HepG2 (cell line): ENCODE measurements around the gene HBG1. TPM values are rescaled to one million over a fixed set of nuclear protein-coding genes. Genes with fewer than 3 reads are reported as not detected.

Source experiments
- ATAC-seq: fragments of 200-7000 bp; cut with Tn5 transposase; 3 replicates; pipeline ENCODE4 v1.9.1; 2020; ENCODE audit warnings: mild to moderate bottlenecking, moderate library complexity
- BruUV-seq: library from RNA; stranded (reverse); fragments of 400-500 nt; replicated peaks from 2 replicates; lab custom pipeline; 2021; lab: Mats Ljungman, UMichigan
- CTCF ChIA-PET: fragments of 300-600 bp; formaldehyde crosslinking; extraction: SDS; loops from one replicate; lab custom pipeline; 2021; ENCODE audit warnings: low total read pairs, inconsistent platforms, low intra/inter-chr PET ratio; lab: Yijun Ruan, JAX
- POLR2A ChIA-PET: fragments of 350-600 bp; sonication (Branson Sonifier 250); formaldehyde crosslinking; loops from one replicate; lab custom pipeline; 2020; ENCODE audit warnings: antibody characterized with exemption, inconsistent platforms; lab: Yijun Ruan, JAX
- DNase-seq: peaks from one replicate; pipeline ENCODE4 v3.0.0-alpha.2; 2015; ENCODE audit warnings: low spot score
- FAIRE-seq: peaks from 3 replicates; lab custom pipeline; 2011; peaks lifted over from hg19 to GRCh38; lab: Jason Lieb, UNC
- H2AFZ ChIP-seq: one replicate; pipeline ENCODE4 v1.6.1; 2011; ENCODE audit warnings: low read length, inconsistent platforms
- H3K27ac ChIP-seq: fragments of 300-600 bp; 3 replicates; pipeline ENCODE4 v1.8.0; 2011; ENCODE audit warnings: mixed run types, mild to moderate bottlenecking, mixed read lengths, low read length, inconsistent platforms; ENCODE audit not compliant: insufficient read depth; ENCODE audit errors: extremely low read length
- H3K27me3 ChIP-seq, 2 experiments: fragments of 200-600 bp in 1 of 2; 2 replicates in 1 of 2; 3 replicates in 1 of 2; pipeline versions ENCODE4 v1.6.0 to v1.8.0; 2011; ENCODE audit warnings: low read length in 2 of 2, mild to moderate bottlenecking in 2 of 2, moderate library complexity in 2 of 2, inconsistent platforms in 1 of 2; ENCODE audit not compliant: insufficient read depth in 2 of 2, control insufficient read depth in 1 of 2
- H3K36me3 ChIP-seq, 2 experiments: fragments of 200-600 bp in 1 of 2; replicated peaks in 1 of 2; 2 replicates in 1 of 2; 3 replicates in 1 of 2; pipeline versions ENCODE4 v1.5.1 to v1.8.0; 2011; ENCODE audit warnings: low read length in 2 of 2, inconsistent platforms in 1 of 2; ENCODE audit not compliant: insufficient read depth in 2 of 2, control insufficient read depth in 1 of 2
- H3K4me1 ChIP-seq: 2 replicates; pipeline ENCODE4 v1.5.1; 2012; ENCODE audit warnings: low read length, inconsistent platforms; ENCODE audit not compliant: insufficient read depth
- H3K4me2 ChIP-seq: 2 replicates; pipeline ENCODE4 v1.6.0; 2011; ENCODE audit warnings: low read depth, low read length, inconsistent platforms
- H3K4me3 ChIP-seq, 3 experiments: fragments of 200-600 bp in 1 of 3; sonication (generic), shearing (Covaris generic) in 1 of 3; replicated peaks in 1 of 3; 2 replicates each; pipeline ENCODE4 v1.5.1; 2011 to 2016; ENCODE audit warnings: low read length in 3 of 3, inconsistent platforms in 2 of 3, low read depth in 2 of 3, mild to moderate bottlenecking in 2 of 3, control low read depth in 1 of 3, mixed read lengths in 1 of 3; ENCODE audit not compliant: insufficient read depth in 1 of 3
- H3K79me2 ChIP-seq: one replicate; pipeline ENCODE4 v1.6.1; 2011; ENCODE audit warnings: low read length, inconsistent platforms; ENCODE audit not compliant: insufficient read depth
- H3K9ac ChIP-seq: 2 replicates; pipeline ENCODE4 v1.6.0; 2011; ENCODE audit warnings: mild to moderate bottlenecking, low read depth, low read length, inconsistent platforms; ENCODE audit not compliant: insufficient read depth
- H3K9me3 ChIP-seq: 2 replicates; pipeline ENCODE4 v1.5.1; 2012; ENCODE audit warnings: mild to moderate bottlenecking, low read length
- H4K20me1 ChIP-seq: 2 replicates; pipeline ENCODE4 v1.6.0; 2011; ENCODE audit warnings: inconsistent platforms, mild to moderate bottlenecking, low read length, moderate library complexity; ENCODE audit not compliant: insufficient read depth
- CBX1 ChIP-seq: IDR thresholded peaks from one replicate; pipeline ENCODE4 v1.6.1; 2016; ENCODE audit warnings: antibody characterized with exemption, low read depth
- KAT8 ChIP-seq: IDR thresholded peaks from 2 replicates; pipeline ENCODE4 v1.6.1; 2016; ENCODE audit warnings: missing genetic modification reagents, missing compliant biosample characterization
- LRRFIP1 ChIP-seq: sonication (generic); formaldehyde crosslinking; conservative IDR thresholded peaks from 2 replicates; pipeline ENCODE4 v1.4.0; 2020; ENCODE audit warnings: missing genetic modification reagents
- MZF1 ChIP-seq: sonication (generic); formaldehyde crosslinking; IDR thresholded peaks from 2 replicates; pipeline ENCODE4 v1.8.1; 2023; ENCODE audit warnings: mild to moderate bottlenecking, missing genetic modification reagents, borderline replicate concordance
- REXO4 ChIP-seq: sonication (generic); formaldehyde crosslinking; IDR thresholded peaks from 2 replicates; pipeline ENCODE4 v1.8.0; 2022; ENCODE audit warnings: missing genetic modification reagents, mild to moderate bottlenecking, borderline replicate concordance
- TCF7L2 ChIP-seq: IDR thresholded peaks from 2 replicates; pipeline ENCODE4 v1.6.1; 2011; ENCODE audit warnings: mild to moderate bottlenecking, low read depth, low read length, moderate library complexity
- ZNF253 ChIP-seq: sonication (generic); formaldehyde crosslinking; IDR thresholded peaks from 2 replicates; pipeline ENCODE4 v1.8.0; 2022; ENCODE audit warnings: mild to moderate bottlenecking, missing genetic modification reagents, borderline replicate concordance
- ZNF546 ChIP-seq: sonication (generic); formaldehyde crosslinking; conservative IDR thresholded peaks from 2 replicates; pipeline ENCODE4 v1.8.1; 2023; ENCODE audit warnings: mild to moderate bottlenecking, missing genetic modification reagents
- ZNF678 ChIP-seq: sonication (generic); formaldehyde crosslinking; IDR thresholded peaks from 2 replicates; pipeline ENCODE4 v1.4.0; 2020; ENCODE audit warnings: mild to moderate bottlenecking, missing genetic modification reagents
- ZNF773 ChIP-seq: sonication (generic); formaldehyde crosslinking; IDR thresholded peaks from 2 replicates; pipeline ENCODE4 v1.4.0; 2020; ENCODE audit warnings: missing genetic modification reagents, borderline replicate concordance
- WGBS: methylation state at CpG from one replicate; pipeline ENCODE4 v1.1.6; 2017; ENCODE audit warnings: low lambda C conversion rate; 5-methylcytosine and 5-hydroxymethylcytosine counted together
- in situ Hi-C: cut with HindIII; loops from 2 replicates; pipeline ENCODE4 v1.10.0; 2017; ENCODE audit warnings: low pct_unique_long_range_greater_than_20kb; ENCODE audit not compliant: extremely low pct_ligation_motif_present
- intact Hi-C: fragments of 100-400 bp; cut with micrococcal nuclease; formaldehyde crosslinking; loops from one replicate; pipeline ENCODE4 v1.10.0; 2022; ENCODE audit not compliant: unreplicated experiment
- polyA plus RNA-seq, 8 experiments: library from polyadenylated mRNA; depleted of rRNA in 3 of 8; stranded (reverse) in 7 of 8; unstranded in 1 of 8; fragments of >200 nt; fragmentation: Illumina TruSeq in 4 of 8; extraction: Trizol in 4 of 8; gene quantifications; 2 replicates each; pipeline versions ENCODE4 v1.2.1 to v1.2.3, GENCODE V29; 2011 to 2016; ENCODE audit warnings: low read depth in 4 of 8, missing spikeins in 1 of 8, mixed read lengths in 1 of 8; ENCODE audit not compliant: insufficient read depth in 1 of 8
- total RNA-seq, 5 experiments: library from RNA; depleted of rRNA; stranded (reverse); fragments of >200 nt; fragmentation: Illumina TruSeq; extraction: Trizol; gene quantifications; 2 replicates each; pipeline ENCODE4 v1.2.3, GENCODE V29; 2016; ENCODE audit warnings: low read depth in 1 of 5
- TF ChIP-seq, protein P1 (sequence below): IDR thresholded peaks from 2 replicates; pipeline ENCODE4 v1.6.1; 2016; ENCODE audit warnings: low read depth, borderline replicate concordance
- TF ChIP-seq, protein P2 (sequence below): sonication (generic); formaldehyde crosslinking; IDR thresholded peaks from 2 replicates; pipeline ENCODE4 v1.4.0; 2020; ENCODE audit warnings: mild to moderate bottlenecking, missing genetic modification reagents
- TF ChIP-seq, protein P3 (sequence below): sonication (generic); formaldehyde crosslinking; IDR thresholded peaks from 2 replicates; pipeline ENCODE4 v1.4.0; 2020; ENCODE audit warnings: missing genetic modification reagents
- TF ChIP-seq, protein P4 (sequence below): IDR thresholded peaks from 2 replicates; pipeline ENCODE4 v1.6.1; 2016; ENCODE audit warnings: mild to moderate bottlenecking, missing biosample characterization, missing genetic modification reagents

Gene HBG1
- total and polyA plus RNA-seq, 2 of the 13 experiments (the other 11 are each of a cell fraction or from before 2014, with no cell fraction given): not detected

GRCh38 chr11:5229356-5229755 is 20.3 kb downstream of the HBG1 start:
- Histone ChIP-seq H3K36me3 (no peaks in the 10 kb centered on the region), H3K27ac (no peak overlapping the region), H3K4me3 (no peak overlapping the region), H3K9me3 (no peaks in the 10 kb centered on the region), H3K4me1 (no peaks in the 10 kb centered on the region), H3K9ac (no peak overlapping the region), H3K4me2 (no peak overlapping the region), H3K79me2 (no peaks in the 10 kb centered on the region), H2AFZ (no peak overlapping the region), H3K27me3 (peaks cover 0 to 3% of the 10 kb centered on the region in 2 experiments; a peak in 1 of 5 replicates), H4K20me1 (no peaks in the 10 kb centered on the region)
- ATAC-seq (no peak), DNase-seq (no peak), FAIRE-seq (no peak)
- BruUV-seq: no TSS peak
- no peak for TF ChIP-seq ZNF253 (CRISPR knock-in tag)
- no peak for TF ChIP-seq REXO4 (CRISPR knock-in tag)
- TF ChIP-seq ZNF773 (CRISPR knock-in tag): no peak
- no peak for TF ChIP-seq CBX1
- TF ChIP-seq, protein P1, sequence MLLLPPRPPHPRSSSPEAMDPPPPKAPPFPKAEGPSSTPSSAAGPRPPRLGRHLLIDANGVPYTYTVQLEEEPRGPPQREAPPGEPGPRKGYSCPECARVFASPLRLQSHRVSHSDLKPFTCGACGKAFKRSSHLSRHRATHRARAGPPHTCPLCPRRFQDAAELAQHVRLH (CRISPR knock-in tag): no peak
- in situ Hi-C loops: no loop called here
- CTCF ChIA-PET: no interaction called here
- POLR2A ChIA-PET: no interaction called here
- WGBS: 0% methylated on average over 1 of the region's 1 CpG
- intact Hi-C loops: no loop called here

DNA sequence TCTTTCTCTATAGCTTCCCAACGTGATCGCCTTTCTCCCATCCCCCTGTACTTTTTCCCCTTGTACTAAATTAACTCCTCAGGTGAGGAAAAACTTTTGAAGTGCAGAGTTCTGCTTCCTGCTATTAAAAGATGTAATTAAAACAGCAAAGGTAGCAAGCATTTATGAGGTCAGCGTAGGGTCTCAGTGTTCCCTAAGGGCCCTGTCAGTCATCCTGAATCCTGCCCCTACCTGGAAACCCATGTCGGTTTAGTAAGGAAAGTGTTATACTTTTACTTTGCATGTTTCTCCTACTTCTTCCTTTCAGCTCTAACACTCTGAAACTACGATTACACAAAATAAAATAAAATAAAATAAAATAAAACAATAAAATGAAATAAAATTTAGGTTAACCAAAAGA is 21.5 kb downstream of the HBG1 start:
- H3K9me3 ChIP-seq: no peaks in the 10 kb centered on the region
- in situ Hi-C loops: no loop called here
- under 1% methylated on average over 5 of the region's 5 CpGs for WGBS
- ChIA-PET CTCF (no interaction called here), POLR2A (no interaction called here)
- H3K4me2 ChIP-seq: no peak overlapping the region
- no peak for FAIRE-seq
- no TSS peak for BruUV-seq
- H2AFZ ChIP-seq: no peak overlapping the region
- H3K79me2 ChIP-seq: no peaks in the 10 kb centered on the region
- H3K4me1 ChIP-seq: no peaks in the 10 kb centered on the region
- H3K4me3 ChIP-seq: no peak overlapping the region
- H3K27ac ChIP-seq: no peak overlapping the region
- H3K9ac ChIP-seq: no peak overlapping the region
- intact Hi-C loops: no loop called here
- H4K20me1 ChIP-seq: no peaks in the 10 kb centered on the region
- no peak for DNase-seq
- H3K27me3 ChIP-seq: peaks cover 0 to 3% of the 10 kb centered on the region in 2 experiments; a peak in 1 of 5 replicates
- ATAC-seq: no peak
- H3K36me3 ChIP-seq: no peaks in the 10 kb centered on the region
- TF ChIP-seq ZNF678: no peak
- TF ChIP-seq, protein P2, sequence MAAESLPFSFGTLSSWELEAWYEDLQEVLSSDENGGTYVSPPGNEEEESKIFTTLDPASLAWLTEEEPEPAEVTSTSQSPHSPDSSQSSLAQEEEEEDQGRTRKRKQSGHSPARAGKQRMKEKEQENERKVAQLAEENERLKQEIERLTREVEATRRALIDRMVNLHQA (CRISPR knock-in tag): no peak
- TF ChIP-seq, protein P3, sequence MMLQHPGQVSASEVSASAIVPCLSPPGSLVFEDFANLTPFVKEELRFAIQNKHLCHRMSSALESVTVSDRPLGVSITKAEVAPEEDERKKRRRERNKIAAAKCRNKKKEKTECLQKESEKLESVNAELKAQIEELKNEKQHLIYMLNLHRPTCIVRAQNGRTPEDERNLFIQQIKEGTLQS (CRISPR knock-in tag): no peak
- TF ChIP-seq TCF7L2: no peak
- TF ChIP-seq LRRFIP1 (CRISPR knock-in tag): no peak
- no peak for TF ChIP-seq ZNF546 (CRISPR knock-in tag)
- TF ChIP-seq, protein P4, sequence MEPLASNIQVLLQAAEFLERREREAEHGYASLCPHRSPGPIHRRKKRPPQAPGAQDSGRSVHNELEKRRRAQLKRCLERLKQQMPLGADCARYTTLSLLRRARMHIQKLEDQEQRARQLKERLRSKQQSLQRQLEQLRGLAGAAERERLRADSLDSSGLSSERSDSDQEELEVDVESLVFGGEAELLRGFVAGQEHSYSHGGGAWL (CRISPR knock-in tag): no peak
- TF ChIP-seq KAT8 (CRISPR knock-in tag): no peak
- no peak for TF ChIP-seq MZF1 (CRISPR knock-in tag)
